Measurements from ENCODE around the gene PTPRN2.

DNA sequence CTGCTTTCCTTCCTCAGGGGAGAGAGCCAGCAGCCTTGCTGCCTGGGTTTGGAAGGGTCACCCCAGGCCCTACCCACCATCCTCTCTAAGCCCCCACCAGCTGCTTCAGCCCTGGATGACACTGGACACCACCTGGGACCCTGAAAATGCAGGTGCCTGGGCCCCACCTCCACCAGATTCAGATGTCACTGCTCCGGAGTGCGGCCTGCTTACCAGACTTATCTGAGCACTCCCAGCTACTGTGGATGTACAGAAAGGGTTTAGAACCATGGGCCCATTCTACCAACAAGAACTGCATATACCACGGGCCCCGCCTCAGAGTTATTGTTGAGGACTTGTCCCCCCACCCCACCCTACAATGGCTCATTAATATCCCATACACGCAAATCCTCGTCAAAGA, 172.3 kb downstream of the PTPRN2 start:
- TF ChIP-seq, protein P1, sequence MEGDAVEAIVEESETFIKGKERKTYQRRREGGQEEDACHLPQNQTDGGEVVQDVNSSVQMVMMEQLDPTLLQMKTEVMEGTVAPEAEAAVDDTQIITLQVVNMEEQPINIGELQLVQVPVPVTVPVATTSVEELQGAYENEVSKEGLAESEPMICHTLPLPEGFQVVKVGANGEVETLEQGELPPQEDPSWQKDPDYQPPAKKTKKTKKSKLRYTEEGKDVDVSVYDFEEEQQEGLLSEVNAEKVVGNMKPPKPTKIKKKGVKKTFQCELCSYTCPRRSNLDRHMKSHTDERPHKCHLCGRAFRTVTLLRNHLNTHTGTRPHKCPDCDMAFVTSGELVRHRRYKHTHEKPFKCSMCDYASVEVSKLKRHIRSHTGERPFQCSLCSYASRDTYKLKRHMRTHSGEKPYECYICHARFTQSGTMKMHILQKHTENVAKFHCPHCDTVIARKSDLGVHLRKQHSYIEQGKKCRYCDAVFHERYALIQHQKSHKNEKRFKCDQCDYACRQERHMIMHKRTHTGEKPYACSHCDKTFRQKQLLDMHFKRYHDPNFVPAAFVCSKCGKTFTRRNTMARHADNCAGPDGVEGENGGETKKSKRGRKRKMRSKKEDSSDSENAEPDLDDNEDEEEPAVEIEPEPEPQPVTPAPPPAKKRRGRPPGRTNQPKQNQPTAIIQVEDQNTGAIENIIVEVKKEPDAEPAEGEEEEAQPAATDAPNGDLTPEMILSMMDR (IDR thresholded peaks at IDR 0.05; ENCODE audit: control extremely low read depth in 1 of 3, insufficient read depth in 1 of 3, low read depth in 1 of 3, low read length in 3 of 3), result no peak
- no peak for TF ChIP-seq TCF12 (IDR thresholded peaks at IDR 0.05; ENCODE audit: low read depth, low read length)
- no peak for TF ChIP-seq GABPA (IDR thresholded peaks at IDR 0.05; ENCODE audit: borderline replicate concordance, insufficient read depth, low read length)
- no peak for TF ChIP-seq RAD21 (IDR thresholded peaks at IDR 0.05 in 1 of 2, conservative IDR thresholded peaks at IDR 0.05 in 1 of 2; ENCODE audit: low read depth in 2 of 2, low read length in 2 of 2)
- no peak for TF ChIP-seq MAFK (IDR thresholded peaks at IDR 0.05; ENCODE audit: low read depth, low read length)
- no peak for TF ChIP-seq SP1 (IDR thresholded peaks at IDR 0.05; ENCODE audit: low read depth, low read length)
- TF ChIP-seq POLR2A (IDR thresholded peaks at IDR 0.05; ENCODE audit: control extremely low read depth in 1 of 2, low read depth in 2 of 2, low read length in 2 of 2), result no peak

All from H1 (cell line).